HG02870 (cell line): Measurements from ENCODE around the gene CMC2.

Experiments
- ATAC-seq: cut with Tn5 transposase; IDR thresholded peaks from one replicate; pipeline ENCODE4 v1.9.1; 2021; ENCODE audit warnings: mild to moderate bottlenecking, moderate library complexity; ENCODE audit not compliant: unreplicated experiment

CMC2 gene

GRCh38 chr16:81006813-81007695, at the start of gene CMC2, which contains the start of gene CENPN:
Gene CMC2 (minus strand): TSS chr16:81006885. CDS start chr16:80997394, 9,491 bp downstream.
Gene CENPN (plus strand): TSS chr16:81007214. CDS start chr16:81011940, 4,726 bp downstream.
- peak; percentile 77 for ATAC-seq

GRCh38 chr16:81053761-81054160, 47.1 kb upstream of the CMC2 start:
- no peak for ATAC-seq

- ATAC-seq: no peak
Observed at GRCh38 chr16:81042821-81043220, 36.1 kb upstream of the CMC2 start.

- no peak for ATAC-seq
Observed at GRCh38 chr16:81041696-81042095, 35.0 kb upstream of the CMC2 start.

GRCh38 chr16:81040842-81041241, 34.2 kb upstream of the CMC2 start:
- ATAC-seq: no peak

- no peak for ATAC-seq
Observed at GRCh38 chr16:81040131-81040530, 33.4 kb upstream of the CMC2 start.

- no peak for ATAC-seq
Observed at GRCh38 chr16:81036751-81037350, 30.2 kb upstream of the CMC2 start.

- ATAC-seq: peak; percentile 49
Observed at GRCh38 chr16:81035975-81036750, 29.5 kb upstream of the CMC2 start.

GRCh38 chr16:81035398-81035974, 28.8 kb upstream of the CMC2 start, which contains the start of gene ATMIN:
Gene ATMIN (plus strand): TSS chr16:81035842. CDS start chr16:81035871, 29 bp downstream.
- ATAC-seq: peak; percentile 78

- no peak for ATAC-seq
Observed at GRCh38 chr16:81029930-81030604, 23.4 kb upstream of the CMC2 start.

- ATAC-seq: no peak
Observed at GRCh38 chr16:81026429-81026828, 19.7 kb upstream of the CMC2 start.

- ATAC-seq: no peak
Observed at GRCh38 chr16:81018496-81018895, 11.8 kb upstream of the CMC2 start.

- no peak for ATAC-seq
Observed at GRCh38 chr16:81014672-81015071, 8.0 kb upstream of the CMC2 start.

GRCh38 chr16:81012974-81013373, 6.3 kb upstream of the CMC2 start:
- no peak for ATAC-seq

- ATAC-seq: no peak
Observed at GRCh38 chr16:81008505-81008789, 1.8 kb upstream of the CMC2 start.

GRCh38 chr16:81006211-81006812, 373 bp downstream of the CMC2 start:
- ATAC-seq: peak; percentile 30

- ATAC-seq: no peak
Observed at GRCh38 chr16:81005610-81006161, 999 bp downstream of the CMC2 start.

- ATAC-seq: no peak
Observed at GRCh38 chr16:81004646-81005353, 1.9 kb downstream of the CMC2 start.
